Mesendoderm (in vitro differentiated cells): Measurements from ENCODE around the gene IFI44L.

ENCODE experiments used
- DNase-seq: peaks from one replicate; pipeline ENCODE4 v3.0.0; 2013
- H2AK5ac ChIP-seq: 2 replicates; pipeline ENCODE4 v1.6.1; 2013; ENCODE audit warnings: low read length, inconsistent platforms
- H2BK120ac ChIP-seq: 2 replicates; pipeline ENCODE4 v1.6.1; 2013; ENCODE audit warnings: low read depth, mild to moderate bottlenecking, low read length, moderate library complexity, mixed read lengths
- H2BK15ac ChIP-seq: replicated peaks from 2 replicates; pipeline ENCODE4 v1.6.1; 2013; ENCODE audit warnings: low read depth, mild to moderate bottlenecking, moderate library complexity
- H2BK5ac ChIP-seq: 2 replicates; pipeline ENCODE4 v1.6.1; 2013; ENCODE audit warnings: low read length, inconsistent platforms
- H3K18ac ChIP-seq: 2 replicates; pipeline ENCODE4 v1.6.1; 2013; ENCODE audit warnings: mild to moderate bottlenecking, low read length, mixed read lengths
- H3K23ac ChIP-seq: one replicate; pipeline ENCODE4 v1.6.1; 2013; ENCODE audit warnings: low read length
- H3K27ac ChIP-seq: 2 replicates; pipeline ENCODE4 v1.5.1; 2013; ENCODE audit warnings: low read depth, mild to moderate bottlenecking, inconsistent platforms, low read length, moderate library complexity
- H3K27me3 ChIP-seq: 2 replicates; pipeline ENCODE4 v1.6.1; 2013; ENCODE audit warnings: low read length, control low read depth, mild to moderate bottlenecking, inconsistent platforms; ENCODE audit not compliant: insufficient read depth, poor library complexity
- H3K36me3 ChIP-seq: 2 replicates; pipeline ENCODE4 v1.6.1; 2013; ENCODE audit warnings: low read length, inconsistent platforms; ENCODE audit not compliant: control insufficient read depth, insufficient read depth
- H3K4ac ChIP-seq: one replicate; pipeline ENCODE4 v1.6.1; 2013; ENCODE audit warnings: low read depth, mild to moderate bottlenecking, low read length, moderate library complexity
- H3K4me1 ChIP-seq: 2 replicates; pipeline ENCODE4 v1.6.1; 2013; ENCODE audit warnings: low read depth, low read length, inconsistent platforms; ENCODE audit not compliant: control insufficient read depth
- H3K4me2 ChIP-seq: 2 replicates; pipeline ENCODE4 v1.6.1; 2013; ENCODE audit warnings: low read length
- H3K4me3 ChIP-seq: 2 replicates; pipeline ENCODE4 v1.5.1; 2013; ENCODE audit warnings: mild to moderate bottlenecking, low read length
- H3K56ac ChIP-seq: one replicate; pipeline ENCODE4 v1.6.1; 2013; ENCODE audit warnings: low read length
- H3K79me1 ChIP-seq: 2 replicates; pipeline ENCODE4 v1.6.1; 2013; ENCODE audit warnings: low read length, inconsistent platforms
- H3K79me2 ChIP-seq: 2 replicates; pipeline ENCODE4 v1.6.1; 2013; ENCODE audit warnings: mild to moderate bottlenecking, low read length; ENCODE audit not compliant: control insufficient read depth, insufficient read depth
- H3K9ac ChIP-seq: 2 replicates; pipeline ENCODE4 v1.6.1; 2013; ENCODE audit warnings: low read length, inconsistent platforms
- H4K5ac ChIP-seq: one replicate; pipeline ENCODE4 v1.6.1; 2013; ENCODE audit warnings: low read length
- H4K8ac ChIP-seq: one replicate; pipeline ENCODE4 v1.6.1; 2013; ENCODE audit warnings: low read depth, mild to moderate bottlenecking, control low read depth, low read length, moderate library complexity
- WGBS: extraction: QIAGEN DNeasy Blood & Tissue Kit; methylation state at CpG from one replicate; pipeline ENCODE4 v1.1.7; 2013; ENCODE audit warnings: low lambda C conversion rate, missing lambda C conversion rate; ENCODE audit not compliant: insufficient coverage; ENCODE audit errors: extremely low coverage; 5-methylcytosine and 5-hydroxymethylcytosine counted together

Gene IFI44L

DNA sequence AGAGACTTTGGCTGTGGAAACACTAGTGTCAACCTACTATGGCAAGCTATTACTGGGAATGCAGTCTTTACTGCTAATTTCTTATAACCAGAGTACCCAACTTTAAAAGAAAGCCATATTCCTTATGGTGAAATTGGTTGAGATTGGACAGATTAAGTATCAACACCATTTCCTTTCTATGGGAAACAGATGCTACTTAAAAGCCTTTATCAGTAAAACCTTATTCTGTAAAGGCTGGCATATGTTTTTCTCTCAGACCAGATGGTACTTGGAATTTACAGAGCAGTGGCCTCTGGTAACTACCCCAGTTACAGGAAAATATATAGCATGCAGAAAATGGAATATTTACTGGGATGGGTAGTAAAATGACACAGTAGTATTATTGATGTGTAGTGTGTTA, 48.2 kb downstream of the IFI44L start:
- no peak overlapping the region for H2AK5ac ChIP-seq
- H3K18ac ChIP-seq: no peak overlapping the region
- no peak overlapping the region for H4K5ac ChIP-seq
- no peak overlapping the region for H3K4me2 ChIP-seq
- H3K4me3 ChIP-seq: no peak overlapping the region
- DNase-seq: no peak
- H3K27me3 ChIP-seq: no peaks in the 10 kb centered on the region
- no peaks in the 10 kb centered on the region for H3K4me1 ChIP-seq
- H3K4ac ChIP-seq: no peak overlapping the region
- H2BK5ac ChIP-seq: no peak overlapping the region
- H3K79me2 ChIP-seq: no peaks in the 10 kb centered on the region
- H3K36me3 ChIP-seq: no peaks in the 10 kb centered on the region
- H3K27ac ChIP-seq: no peak overlapping the region
- H3K56ac ChIP-seq: no peak overlapping the region
- H3K9ac ChIP-seq: no peak overlapping the region
- no peaks in the 10 kb centered on the region for H3K79me1 ChIP-seq
- H2BK120ac ChIP-seq: no peak overlapping the region
- H2BK15ac ChIP-seq: no peak overlapping the region
- no peak overlapping the region for H4K8ac ChIP-seq
- H3K23ac ChIP-seq: no peak overlapping the region

- Histone ChIP-seq H3K36me3 (no peaks in the 10 kb centered on the region), H3K4me3 (no peak overlapping the region), H3K27me3 (no peaks in the 10 kb centered on the region), H3K4ac (no peak overlapping the region), H3K4me1 (no peaks in the 10 kb centered on the region), H3K79me1 (no peaks in the 10 kb centered on the region), H3K18ac (no peak overlapping the region), H2BK5ac (no peak overlapping the region), H3K56ac (no peak overlapping the region), H3K27ac (no peak overlapping the region), H4K5ac (no peak overlapping the region), H2BK15ac (no peak overlapping the region), H2AK5ac (no peak overlapping the region), H3K9ac (no peak overlapping the region), H3K79me2 (no peaks in the 10 kb centered on the region), H3K23ac (no peak overlapping the region), H2BK120ac (no peak overlapping the region), H3K4me2 (no peak overlapping the region), H4K8ac (no peak overlapping the region)
- no peak for DNase-seq
- no CpG with 5 or more reads among the region's 1 CpG for WGBS
These were observed 52.2 kb downstream of the IFI44L start for GRCh38 chr1:78672428-78672827.

DNA sequence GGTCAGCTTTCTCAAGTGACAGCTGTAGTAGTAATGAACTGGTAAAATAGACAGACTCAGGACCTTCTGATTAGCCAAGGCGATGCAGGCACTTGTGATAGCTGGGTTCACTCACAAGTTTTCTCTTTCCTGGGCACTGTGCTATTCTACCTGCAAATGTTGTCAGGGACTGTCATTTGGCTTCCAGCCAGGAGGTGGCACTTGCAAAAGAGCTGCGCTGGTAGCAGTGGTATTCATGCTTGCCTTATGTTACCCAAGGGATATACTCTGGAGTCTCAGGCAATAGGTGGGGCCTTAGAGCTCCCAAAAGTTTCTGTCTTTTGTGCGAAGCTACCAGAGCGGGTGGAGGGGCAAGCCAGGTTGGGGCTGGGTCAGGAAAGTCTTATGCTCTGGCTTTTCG, 52.9 kb downstream of the IFI44L start:
- no peaks in the 10 kb centered on the region for H3K79me1 ChIP-seq
- no peak overlapping the region for H2BK15ac ChIP-seq
- no peaks in the 10 kb centered on the region for H3K36me3 ChIP-seq
- no peak overlapping the region for H3K56ac ChIP-seq
- H3K79me2 ChIP-seq: no peaks in the 10 kb centered on the region
- H3K27ac ChIP-seq: no peak overlapping the region
- H4K8ac ChIP-seq: no peak overlapping the region
- no peak overlapping the region for H3K4me2 ChIP-seq
- no peak overlapping the region for H2BK120ac ChIP-seq
- H3K18ac ChIP-seq: no peak overlapping the region
- H3K27me3 ChIP-seq: no peaks in the 10 kb centered on the region
- no peaks in the 10 kb centered on the region for H3K4me1 ChIP-seq
- H4K5ac ChIP-seq: no peak overlapping the region
- no peak overlapping the region for H2BK5ac ChIP-seq
- H3K23ac ChIP-seq: no peak overlapping the region
- no peak overlapping the region for H3K4ac ChIP-seq
- no peak overlapping the region for H3K4me3 ChIP-seq
- DNase-seq: peak; percentile 71
- WGBS: no CpG with 5 or more reads among the region's 5 CpGs
- no peak overlapping the region for H3K9ac ChIP-seq
- no peak overlapping the region for H2AK5ac ChIP-seq

DNA sequence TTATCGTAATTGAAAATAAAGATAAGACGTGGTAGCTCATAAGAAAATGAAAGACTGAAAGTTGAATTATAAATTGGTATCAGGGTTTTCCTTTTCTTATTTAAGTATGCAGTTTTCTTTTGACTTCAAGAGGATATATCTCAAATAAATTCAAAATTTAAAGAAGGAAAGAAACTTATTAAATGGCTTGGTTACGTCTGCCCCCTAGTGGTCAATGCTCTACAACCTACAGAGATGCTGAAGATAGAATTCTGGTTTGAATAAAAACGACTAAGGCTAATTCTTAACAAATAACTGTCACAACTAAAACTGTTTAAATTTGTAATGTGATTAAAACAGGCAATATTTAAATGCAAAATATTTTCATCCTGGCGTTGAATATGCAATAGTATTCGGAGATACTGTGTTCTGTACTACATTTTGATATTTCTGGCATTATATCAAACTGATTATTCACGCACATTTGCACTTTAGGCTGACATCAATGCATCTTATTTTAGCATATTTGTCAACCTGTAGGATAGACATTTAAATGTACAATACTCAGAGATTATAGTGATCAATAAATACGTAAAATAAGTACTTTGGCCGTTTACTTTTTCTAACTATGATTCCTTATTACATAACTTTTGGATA, 56.2 kb downstream of the IFI44L start:
- Histone ChIP-seq H3K9ac (no peak overlapping the region), H2BK15ac (no peak overlapping the region), H3K4me3 (no peak overlapping the region), H3K79me2 (no peaks in the 10 kb centered on the region), H3K23ac (no peak overlapping the region), H3K4me2 (no peak overlapping the region), H3K4me1 (no peaks in the 10 kb centered on the region), H3K4ac (no peak overlapping the region), H2AK5ac (no peak overlapping the region), H3K18ac (no peak overlapping the region), H4K5ac (no peak overlapping the region), H3K27me3 (no peaks in the 10 kb centered on the region), H2BK5ac (no peak overlapping the region), H4K8ac (no peak overlapping the region), H2BK120ac (no peak overlapping the region), H3K27ac (no peak overlapping the region), H3K56ac (no peak overlapping the region), H3K79me1 (no peaks in the 10 kb centered on the region), H3K36me3 (no peaks in the 10 kb centered on the region)
- 100% methylated on average over 2 of the region's 9 CpGs for WGBS
- DNase-seq: peak; percentile 49

DNA sequence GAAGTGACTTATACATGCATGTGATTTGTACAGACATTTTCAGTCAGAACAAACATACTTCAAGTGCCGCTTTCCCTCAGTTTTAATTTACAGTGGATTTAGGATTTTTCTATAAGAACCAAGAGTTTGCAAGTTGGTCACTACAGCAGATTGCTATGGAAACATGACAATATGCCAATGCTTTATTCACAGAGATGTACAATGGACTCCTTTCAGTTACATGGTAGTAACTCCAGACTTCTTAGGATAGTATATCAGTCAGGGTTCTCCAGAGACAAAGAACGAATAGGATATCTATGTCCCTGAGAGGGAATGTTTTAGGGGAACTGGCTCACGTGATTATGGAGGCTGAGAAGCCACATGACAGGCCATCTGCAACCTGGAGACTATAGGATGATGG, 56.7 kb downstream of the IFI44L start:
- DNase-seq: no peak
- no peak overlapping the region for H3K27ac ChIP-seq
- H3K4me2 ChIP-seq: no peak overlapping the region
- H2BK5ac ChIP-seq: no peak overlapping the region
- H3K4me3 ChIP-seq: no peak overlapping the region
- H2BK15ac ChIP-seq: no peak overlapping the region
- H2AK5ac ChIP-seq: no peak overlapping the region
- no peaks in the 10 kb centered on the region for H3K27me3 ChIP-seq
- H3K4ac ChIP-seq: no peak overlapping the region
- no peak overlapping the region for H4K8ac ChIP-seq
- H3K4me1 ChIP-seq: no peaks in the 10 kb centered on the region
- no peaks in the 10 kb centered on the region for H3K79me2 ChIP-seq
- H3K9ac ChIP-seq: no peak overlapping the region
- no peak overlapping the region for H4K5ac ChIP-seq
- H3K18ac ChIP-seq: no peak overlapping the region
- no CpG with 5 or more reads among the region's 3 CpGs for WGBS
- no peak overlapping the region for H3K23ac ChIP-seq
- H3K36me3 ChIP-seq: no peaks in the 10 kb centered on the region
- no peak overlapping the region for H2BK120ac ChIP-seq
- no peak overlapping the region for H3K56ac ChIP-seq
- no peaks in the 10 kb centered on the region for H3K79me1 ChIP-seq

GRCh38 chr1:78677788-78678187, 57.5 kb downstream of the IFI44L start:
- Histone ChIP-seq H2BK5ac (no peak overlapping the region), H3K79me1 (no peaks in the 10 kb centered on the region), H4K8ac (no peak overlapping the region), H3K56ac (no peak overlapping the region), H3K79me2 (no peaks in the 10 kb centered on the region), H2AK5ac (no peak overlapping the region), H3K27ac (no peak overlapping the region), H3K23ac (no peak overlapping the region), H3K4me1 (no peaks in the 10 kb centered on the region), H3K4ac (no peak overlapping the region), H3K18ac (no peak overlapping the region), H3K27me3 (no peaks in the 10 kb centered on the region), H2BK15ac (no peak overlapping the region), H3K4me3 (no peak overlapping the region), H3K36me3 (no peaks in the 10 kb centered on the region), H2BK120ac (no peak overlapping the region), H3K9ac (no peak overlapping the region), H4K5ac (no peak overlapping the region), H3K4me2 (no peak overlapping the region)
- no peak for DNase-seq
- WGBS: no CpG with 5 or more reads among the region's 3 CpGs
